ENCODE data around the gene KRTAP10-4. TPM values are rescaled to one million over a fixed set of nuclear protein-coding genes. Genes with fewer than 3 reads are reported as not detected.
"Not testable (repeated sequence)": the region's sequence is repeated elsewhere in the genome, so short reads cannot be mapped to it uniquely, and the experiment has no call there.

The KRTAP10-4 gene
- total and polyA plus RNA-seq, 12 donors, result not detected

- TF ChIP-seq CTCF (IDR thresholded peaks at IDR 0.05), result no peak
- no peak for TF ChIP-seq POLR2A (IDR thresholded peaks at IDR 0.05)
- Histone ChIP-seq H3K27ac (no peak overlapping the region), H3K36me3 (replicated peaks in 1 of 2) (no peaks in the 10 kb centered on the region), H3K4me3 (no peak overlapping the region), H3K9me3 (replicated peaks in 1 of 3) (no peaks in the 10 kb centered on the region), H3K27me3 (peaks cover 8% of the 10 kb centered on the region), H3K4me1 (replicated peaks in 1 of 2) (no peaks in the 10 kb centered on the region)
- intact Hi-C loops (cut with DNase I), result loop anchor here in 1 of 2 donors (10.0 kb wide), 1 partner anchor 198 kb away; no protein-coding TSS in a partner anchor
- DNase-seq, result no peak
- 76 to 82% (median 77%) methylated on average over 9 of the region's 9 CpGs for WGBS, 4 donors
Measured at GRCh38 chr21:44556879-44557278, 16.6 kb upstream of the KRTAP10-4 start.

GRCh38 chr21:44557491-44558328 lies 15.8 kb upstream of the KRTAP10-4 start:
- TF ChIP-seq POLR2A (IDR thresholded peaks at IDR 0.05) (no peak), CTCF (IDR thresholded peaks at IDR 0.05) (no peak)
- DNase-seq, result peak in 1 of 7 donors; percentile 29

GRCh38 chr21:44558329-44558675 lies 15.2 kb upstream of the KRTAP10-4 start:
- H3K4me3 ChIP-seq; H3K9me3 ChIP-seq (replicated peaks in 1 of 3); DNase-seq; H3K27me3 ChIP-seq; H3K4me1 ChIP-seq (replicated peaks in 1 of 2); H3K27ac ChIP-seq; H3K36me3 ChIP-seq (replicated peaks in 1 of 2): not testable (repeated sequence)
- intact Hi-C loops (cut with DNase I), result loop anchor here in 1 of 2 donors (10.0 kb wide), 1 partner anchor 196 kb away; no protein-coding TSS in a partner anchor
- WGBS, 4 donors, result 46 to 73% (median 61%) methylated on average over 2 to 10 of the region's 10 CpGs

More at GRCh38 chr21:44557491-44558328, 15.8 kb upstream of the KRTAP10-4 start:
- H3K36me3 ChIP-seq (replicated peaks in 1 of 2), result no peaks in the 10 kb centered on the region
- intact Hi-C loops (cut with DNase I), result loop anchor here in 1 of 2 donors (10.0 kb wide), 1 partner anchor 197 kb away; no protein-coding TSS in a partner anchor
- no peaks in the 10 kb centered on the region for H3K9me3 ChIP-seq (replicated peaks in 1 of 3)
- H3K27me3 ChIP-seq, result peaks cover 8% of the 10 kb centered on the region
- H3K4me1 ChIP-seq (replicated peaks in 1 of 2), result no peaks in the 10 kb centered on the region
- 41 to 56% (median 45%) methylated on average over 19 to 30 of the region's 30 CpGs for WGBS, 4 donors
- no peak overlapping the region for H3K27ac ChIP-seq
- H3K4me3 ChIP-seq, result no peak overlapping the region

GRCh38 chr21:44558695-44559094 lies 14.8 kb upstream of the KRTAP10-4 start, which contains the start of gene KRTAP10-3:
Gene KRTAP10-3 (minus strand): TSS chr21:44558795. CDS start chr21:44558715, 80 bp downstream.
- H3K9me3 ChIP-seq (replicated peaks in 1 of 3), result no peaks in the 10 kb centered on the region
- peaks cover 8% of the 10 kb centered on the region for H3K27me3 ChIP-seq
- H3K36me3 ChIP-seq (replicated peaks in 1 of 2), result no peaks in the 10 kb centered on the region
- no peak within 1 kb of the TSS for H3K4me3 ChIP-seq
- WGBS, 4 donors, result 48 to 60% (median 59%) methylated on average over 5 of the region's 5 CpGs
- no peaks in the 10 kb centered on the region for H3K4me1 ChIP-seq (replicated peaks in 1 of 2)
- DNase-seq, result no peak
- intact Hi-C loops (cut with DNase I), result loop anchor here in 1 of 2 donors (10.0 kb wide), 1 partner anchor 196 kb away; no protein-coding TSS in a partner anchor
- TF ChIP-seq POLR2A (IDR thresholded peaks at IDR 0.05), result no peak
- no peak for TF ChIP-seq CTCF (IDR thresholded peaks at IDR 0.05)
- H3K27ac ChIP-seq, result no peak within 1 kb of the TSS
